DOHH2 (cell line): ENCODE data around the gene RPS6KA3.
"Not testable (repeated sequence)": the region's sequence is repeated elsewhere in the genome, so short reads cannot be mapped to it uniquely, and the experiment has no call there.

ENCODE experiments used
- H3F3A ChIP-seq: fragments of 200-600 bp; sonication (generic), shearing (Covaris generic); 2 replicates; pipeline ENCODE4 v1.6.0; 2016; ENCODE audit warnings: antibody characterized with exemption, mild to moderate bottlenecking; ENCODE audit not compliant: control insufficient read depth, insufficient read depth
- H3K27ac ChIP-seq: fragments of 200-600 bp; sonication (generic); 2 replicates; pipeline ENCODE4 v1.5.1; 2014; ENCODE audit warnings: low read depth, mild to moderate bottlenecking, low read length, moderate library complexity
- H3K27me3 ChIP-seq: fragments of 200-600 bp; sonication (generic); 2 replicates; pipeline ENCODE4 v1.6.1; 2014; ENCODE audit warnings: mild to moderate bottlenecking, low read length, mixed read lengths; ENCODE audit not compliant: control insufficient read depth
- H3K36me3 ChIP-seq: fragments of 200-600 bp; sonication (generic); 2 replicates; pipeline ENCODE4 v1.6.1; 2014; ENCODE audit warnings: mild to moderate bottlenecking, low read length, moderate library complexity, mixed read lengths; ENCODE audit not compliant: control insufficient read depth
- H3K4me1 ChIP-seq: fragments of 200-600 bp; sonication (generic); 2 replicates; pipeline ENCODE4 v1.6.1; 2014; ENCODE audit warnings: mild to moderate bottlenecking, low read length, mixed read lengths; ENCODE audit not compliant: control insufficient read depth
- H3K4me2 ChIP-seq: fragments of 200-600 bp; sonication (generic); 2 replicates; pipeline ENCODE4 v1.6.0; 2014; ENCODE audit warnings: mild to moderate bottlenecking, low read length, moderate library complexity
- H3K4me3 ChIP-seq: fragments of 200-600 bp; sonication (generic); 2 replicates; pipeline ENCODE4 v1.5.1; 2014; ENCODE audit warnings: mild to moderate bottlenecking, low read length, mixed read lengths
- H3K79me2 ChIP-seq: fragments of 200-600 bp; sonication (generic); 2 replicates; pipeline ENCODE4 v1.6.1; 2014; ENCODE audit warnings: mild to moderate bottlenecking, low read length, mixed read lengths; ENCODE audit not compliant: control insufficient read depth
- H3K9me2 ChIP-seq: fragments of 200-600 bp; sonication (generic); replicated peaks from 2 replicates; pipeline ENCODE4 v1.6.1; 2014; ENCODE audit warnings: mild to moderate bottlenecking, low read length, mixed read lengths; ENCODE audit not compliant: control insufficient read depth
- H3K9me3 ChIP-seq: fragments of 200-600 bp; sonication (generic); 2 replicates; pipeline ENCODE4 v1.6.1; 2014; ENCODE audit warnings: antibody characterized with exemption, low read length, mixed read lengths; ENCODE audit not compliant: control insufficient read depth, insufficient read depth
- H4K20me1 ChIP-seq: fragments of 200-600 bp; sonication (generic); 2 replicates; pipeline ENCODE4 v1.6.0; 2014; ENCODE audit warnings: low read depth, mild to moderate bottlenecking, antibody characterized with exemption, low read length, moderate library complexity; ENCODE audit not compliant: control insufficient read depth, insufficient read depth
- EZH2phosphoT487 ChIP-seq: fragments of 200-600 bp; sonication (generic); IDR thresholded peaks from 2 replicates; pipeline ENCODE4 v1.6.1; 2017; ENCODE audit warnings: borderline replicate concordance, mild to moderate bottlenecking, antibody characterized with exemption, low read length, moderate library complexity, mixed read lengths
- TF ChIP-seq, protein P1 (sequence below): fragments of 200-600 bp; sonication (generic); IDR thresholded peaks from one replicate; pipeline ENCODE4 v1.5.1; 2014; ENCODE audit warnings: antibody characterized with exemption, mild to moderate bottlenecking, low read depth, low read length; ENCODE audit not compliant: poor library complexity, severe bottlenecking

RPS6KA3 gene

DNA sequence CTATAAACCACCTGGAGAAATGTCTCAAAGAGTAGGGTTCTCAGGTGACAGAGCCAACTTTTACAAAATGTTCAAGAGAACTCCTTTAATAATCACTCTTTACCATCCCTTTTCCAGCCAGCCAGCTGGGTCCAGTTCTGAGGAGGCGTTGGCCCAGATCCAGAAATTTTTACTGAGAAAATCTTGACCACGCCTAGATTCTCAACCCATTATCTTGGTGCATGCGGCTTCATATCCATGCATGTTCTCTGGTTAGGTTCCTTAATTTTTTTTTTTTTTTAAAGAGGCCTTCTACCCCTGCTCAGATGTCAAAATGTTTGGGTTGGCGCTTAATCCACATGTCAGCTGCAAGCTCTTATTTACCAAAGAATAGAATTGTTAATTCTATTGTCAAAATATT lies 138.0 kb downstream of the RPS6KA3 start:
- H3K4me2 ChIP-seq = no peak overlapping the region
- no peaks in the 10 kb centered on the region for H3K9me2 ChIP-seq
- no peaks in the 10 kb centered on the region for H4K20me1 ChIP-seq
- H3K27ac ChIP-seq = no peak overlapping the region
- H3K9me3 ChIP-seq = no peaks in the 10 kb centered on the region
- no peaks in the 10 kb centered on the region for H3K79me2 ChIP-seq
- H3K4me1 ChIP-seq = no peaks in the 10 kb centered on the region
- TF ChIP-seq EZH2phosphoT487 = no peak
- TF ChIP-seq, protein P1, sequence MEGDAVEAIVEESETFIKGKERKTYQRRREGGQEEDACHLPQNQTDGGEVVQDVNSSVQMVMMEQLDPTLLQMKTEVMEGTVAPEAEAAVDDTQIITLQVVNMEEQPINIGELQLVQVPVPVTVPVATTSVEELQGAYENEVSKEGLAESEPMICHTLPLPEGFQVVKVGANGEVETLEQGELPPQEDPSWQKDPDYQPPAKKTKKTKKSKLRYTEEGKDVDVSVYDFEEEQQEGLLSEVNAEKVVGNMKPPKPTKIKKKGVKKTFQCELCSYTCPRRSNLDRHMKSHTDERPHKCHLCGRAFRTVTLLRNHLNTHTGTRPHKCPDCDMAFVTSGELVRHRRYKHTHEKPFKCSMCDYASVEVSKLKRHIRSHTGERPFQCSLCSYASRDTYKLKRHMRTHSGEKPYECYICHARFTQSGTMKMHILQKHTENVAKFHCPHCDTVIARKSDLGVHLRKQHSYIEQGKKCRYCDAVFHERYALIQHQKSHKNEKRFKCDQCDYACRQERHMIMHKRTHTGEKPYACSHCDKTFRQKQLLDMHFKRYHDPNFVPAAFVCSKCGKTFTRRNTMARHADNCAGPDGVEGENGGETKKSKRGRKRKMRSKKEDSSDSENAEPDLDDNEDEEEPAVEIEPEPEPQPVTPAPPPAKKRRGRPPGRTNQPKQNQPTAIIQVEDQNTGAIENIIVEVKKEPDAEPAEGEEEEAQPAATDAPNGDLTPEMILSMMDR = no peak
- H3F3A ChIP-seq = peaks cover 23% of the 10 kb centered on the region
- H3K36me3 ChIP-seq = peaks cover 48% of the 10 kb centered on the region
- no peak overlapping the region for H3K4me3 ChIP-seq
- no peaks in the 10 kb centered on the region for H3K27me3 ChIP-seq

DNA sequence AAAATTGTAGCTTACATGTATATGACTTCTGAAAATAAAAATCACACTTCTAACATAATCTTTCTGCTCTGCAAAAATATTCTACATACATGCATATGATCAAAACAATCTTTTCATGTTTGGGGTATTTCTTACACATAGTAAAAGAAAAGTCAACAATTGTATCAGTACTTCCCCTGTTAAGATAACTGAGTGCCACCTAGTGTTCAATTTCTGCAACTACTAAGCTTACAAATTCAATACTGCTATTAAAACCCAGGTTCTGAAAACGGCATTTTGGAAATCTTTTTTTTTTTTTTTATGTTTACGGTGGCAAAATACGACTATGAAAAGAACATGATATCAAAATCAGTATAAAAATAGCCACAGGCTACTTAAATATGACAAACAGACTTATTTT lies 139.3 kb downstream of the RPS6KA3 start:
- H3K36me3 ChIP-seq = peaks cover 35% of the 10 kb centered on the region

DNA sequence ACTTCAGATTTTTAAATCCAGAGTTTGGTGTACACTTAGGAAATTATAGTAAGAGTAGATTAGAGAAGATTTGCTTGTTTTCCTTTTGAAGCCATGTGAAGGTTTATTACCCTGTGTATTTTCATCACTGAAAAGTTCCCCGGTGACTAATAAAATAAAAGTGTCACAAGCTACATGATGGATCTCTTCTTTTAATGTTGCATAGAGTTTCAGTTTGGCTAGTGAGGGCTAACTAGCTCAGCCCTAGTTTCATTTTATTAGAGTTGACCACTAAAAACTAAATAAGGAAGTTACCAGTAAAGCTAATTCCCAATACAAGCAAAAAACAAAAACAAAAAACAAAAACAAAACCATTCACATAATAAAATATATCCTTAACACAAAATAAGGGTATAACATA lies 139.9 kb downstream of the RPS6KA3 start:
- H4K20me1 ChIP-seq, H3K27me3 ChIP-seq, H3K4me1 ChIP-seq, H3K4me2 ChIP-seq, H3K79me2 ChIP-seq, H3K9me3 ChIP-seq, H3K4me3 ChIP-seq, H3K27ac ChIP-seq, H3K9me2 ChIP-seq: not testable (repeated sequence)
- H3F3A ChIP-seq = peaks cover 23% of the 10 kb centered on the region
- peaks cover 29% of the 10 kb centered on the region for H3K36me3 ChIP-seq

More for the DNA sequence above, 139.3 kb downstream of the RPS6KA3 start:
- H3K4me2 ChIP-seq, H3K9me2 ChIP-seq, H3K27ac ChIP-seq, H3K4me1 ChIP-seq, H3K79me2 ChIP-seq, H3K27me3 ChIP-seq, H3K9me3 ChIP-seq, H3K4me3 ChIP-seq, H4K20me1 ChIP-seq: not testable (repeated sequence)
- peaks cover 23% of the 10 kb centered on the region for H3F3A ChIP-seq

DNA sequence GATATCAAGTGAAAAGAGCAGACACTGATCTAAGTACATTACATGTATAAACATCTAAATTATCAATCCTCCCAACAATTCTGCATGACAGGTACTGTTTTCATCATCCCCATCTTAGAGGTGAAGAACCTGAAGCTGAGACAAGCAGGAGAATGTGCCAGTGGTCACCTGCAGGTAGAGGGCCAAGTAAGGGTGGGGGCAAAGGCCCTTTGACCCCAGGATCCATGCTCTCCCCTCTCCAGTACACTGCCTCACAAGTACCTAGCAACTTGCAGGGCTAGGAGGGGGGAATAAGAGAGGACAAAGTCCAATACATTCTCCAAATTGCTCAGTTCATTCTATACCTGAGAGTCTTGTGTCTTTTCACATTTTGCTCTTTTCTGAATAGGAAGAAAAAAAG lies 141.7 kb downstream of the RPS6KA3 start:
- Histone ChIP-seq H3K4me2 (no peak overlapping the region), H3K4me1 (no peaks in the 10 kb centered on the region), H3K79me2 (no peaks in the 10 kb centered on the region), H4K20me1 (no peaks in the 10 kb centered on the region), H3K27ac (no peak overlapping the region), H3K9me2 (no peaks in the 10 kb centered on the region), H3K36me3 (peaks cover 19% of the 10 kb centered on the region), H3K4me3 (no peak overlapping the region), H3F3A (peaks cover 20% of the 10 kb centered on the region), H3K9me3 (no peaks in the 10 kb centered on the region), H3K27me3 (no peaks in the 10 kb centered on the region)
- TF ChIP-seq, protein P1 = no peak
- TF ChIP-seq EZH2phosphoT487 = no peak
